Effector CD4-positive, alpha-beta T cell (primary cell): Measurements from ENCODE around the gene BICD1.
"Not testable (repeated sequence)": the region's sequence is repeated elsewhere in the genome, so short reads cannot be mapped to it uniquely, and the experiment has no call there.

Source experiments
- DNase-seq: peaks from one replicate; pipeline ENCODE4 v3.0.0-alpha.2; 2020

BICD1 gene

DNA sequence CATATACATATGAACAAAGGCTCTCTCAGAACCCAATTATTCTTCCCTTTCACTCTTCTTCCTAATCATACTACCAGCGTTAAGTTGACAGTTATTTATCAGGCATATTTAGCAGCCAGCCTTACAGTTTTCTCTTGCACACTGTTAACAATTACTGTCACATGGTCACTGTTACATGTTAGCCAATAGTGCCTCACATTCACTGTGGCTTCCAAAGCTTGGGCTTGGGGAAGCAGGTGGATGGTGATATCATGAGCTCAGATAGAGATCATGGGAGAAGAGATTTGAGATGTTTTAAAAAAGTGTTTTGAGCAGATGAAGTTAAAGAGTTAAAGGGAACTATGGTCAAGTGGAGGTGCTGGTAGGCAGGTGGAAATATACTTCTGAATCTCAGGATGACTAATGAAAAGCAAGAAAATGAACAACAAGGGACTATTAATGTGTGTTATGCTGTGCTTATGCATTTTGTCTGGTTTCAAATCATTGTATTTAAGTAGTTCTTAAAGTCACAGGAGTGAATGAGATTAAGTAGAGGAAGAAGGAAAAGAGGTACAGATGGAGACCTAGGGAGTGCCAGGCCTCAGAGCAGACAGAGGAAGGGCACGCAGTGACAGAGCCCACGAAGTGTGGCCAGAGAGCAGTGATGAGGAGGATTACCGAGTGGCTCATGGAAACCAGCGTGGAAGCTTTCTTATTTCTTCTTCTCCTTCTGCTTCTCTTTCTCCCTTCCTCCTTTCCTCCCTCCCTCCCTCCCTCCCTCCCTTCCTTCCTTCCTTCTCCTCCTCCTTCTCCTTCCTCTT, 39.6 kb downstream of the BICD1 start:
- DNase-seq = no peak

DNA sequence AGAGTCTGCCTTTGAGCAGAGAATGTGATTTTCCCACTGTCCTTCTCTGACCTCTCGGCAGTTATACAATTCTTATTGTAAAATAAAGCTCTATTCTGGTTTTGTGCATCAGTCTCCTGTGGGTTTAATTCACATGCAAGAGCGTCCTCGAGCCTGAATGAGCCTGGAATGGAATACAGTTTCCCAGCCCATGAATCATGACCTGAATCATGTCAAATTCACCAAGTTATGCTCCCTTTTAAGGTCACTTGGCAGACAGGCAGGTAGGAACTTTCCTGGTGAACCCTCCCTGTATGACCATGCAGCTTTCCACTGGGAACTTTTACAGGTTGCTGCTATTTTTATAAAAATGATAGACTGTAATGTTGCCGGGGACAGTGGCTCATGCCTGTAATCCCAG, 41.7 kb downstream of the BICD1 start:
- DNase-seq = no peak

DNA sequence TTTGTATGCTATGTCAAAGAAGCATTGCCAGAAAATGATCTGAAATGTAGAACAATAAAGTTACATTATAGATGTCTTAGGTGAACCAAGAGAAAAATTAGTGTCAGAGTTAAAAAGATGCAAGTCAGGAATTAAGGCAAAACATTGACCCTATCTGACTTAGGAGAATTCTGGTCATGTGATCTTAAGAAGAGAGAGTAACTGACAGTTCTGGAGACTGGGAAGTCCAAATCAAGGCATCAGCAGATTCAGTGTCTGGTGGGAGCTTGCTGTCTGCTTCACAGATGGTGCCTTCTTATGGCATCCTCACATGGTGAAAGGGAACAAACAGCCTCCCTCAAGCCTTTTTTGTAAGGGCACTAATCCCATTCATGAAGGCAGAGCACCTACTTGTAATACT, 42.8 kb downstream of the BICD1 start:
- DNase-seq = no peak

DNA sequence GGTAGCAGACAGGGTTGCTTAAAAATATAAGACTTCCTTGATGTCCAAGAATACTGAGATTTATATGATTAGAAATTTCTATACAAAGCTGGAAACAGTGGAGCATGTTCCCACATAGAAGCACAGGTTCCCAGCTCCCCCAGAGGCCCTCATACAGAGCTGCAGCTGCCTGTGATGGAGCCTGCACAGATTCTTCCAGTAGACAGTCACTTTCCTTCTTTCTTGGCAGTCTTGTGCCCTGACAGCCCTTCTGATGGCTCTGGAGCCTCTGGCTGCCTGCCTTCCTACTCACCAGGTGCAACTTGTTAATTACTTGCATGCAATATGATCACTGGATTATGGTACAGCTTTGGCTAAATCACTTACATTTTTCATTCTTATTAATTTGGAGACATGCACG, 44.4 kb downstream of the BICD1 start:
- DNase-seq = no peak

DNA sequence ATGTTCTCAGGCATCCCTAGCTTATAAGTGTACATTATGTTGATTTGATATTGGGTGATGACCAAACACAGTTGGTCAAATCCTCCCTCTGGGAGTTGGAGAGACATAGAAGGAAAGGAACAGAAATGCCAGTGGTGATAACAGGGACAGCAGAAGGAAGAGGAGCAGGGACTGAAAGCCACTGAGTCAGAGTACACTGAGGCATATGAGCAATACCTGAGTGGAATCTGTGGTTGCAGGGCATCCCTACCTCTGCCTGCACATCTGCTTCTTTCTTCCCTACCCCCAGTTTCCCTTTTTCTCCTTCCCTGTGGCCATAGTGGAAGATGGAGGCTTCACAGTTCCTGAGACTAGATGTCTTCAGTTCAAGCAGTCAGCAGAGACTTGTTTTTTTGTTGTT, 44.9 kb downstream of the BICD1 start:
- DNase-seq = no peak

DNA sequence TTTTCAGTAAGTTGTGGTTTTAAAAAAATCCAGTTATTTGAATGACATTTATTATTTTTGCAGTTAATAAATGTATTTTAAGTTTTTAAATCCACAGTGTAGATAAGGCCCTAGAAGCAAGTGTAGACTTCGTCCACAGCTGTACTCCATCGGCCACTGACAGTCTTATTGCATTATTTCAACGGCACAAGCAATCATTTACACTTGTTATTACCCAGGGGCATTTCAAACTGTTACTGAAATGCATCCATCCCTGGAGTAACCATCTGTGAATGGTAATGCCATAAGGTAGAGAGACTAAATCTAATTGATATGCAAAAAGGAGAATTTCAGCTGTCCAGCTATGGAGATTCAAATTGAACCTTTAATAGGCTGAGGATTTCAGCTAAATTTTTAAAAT, 48.4 kb downstream of the BICD1 start:
- DNase-seq = no peak

DNA sequence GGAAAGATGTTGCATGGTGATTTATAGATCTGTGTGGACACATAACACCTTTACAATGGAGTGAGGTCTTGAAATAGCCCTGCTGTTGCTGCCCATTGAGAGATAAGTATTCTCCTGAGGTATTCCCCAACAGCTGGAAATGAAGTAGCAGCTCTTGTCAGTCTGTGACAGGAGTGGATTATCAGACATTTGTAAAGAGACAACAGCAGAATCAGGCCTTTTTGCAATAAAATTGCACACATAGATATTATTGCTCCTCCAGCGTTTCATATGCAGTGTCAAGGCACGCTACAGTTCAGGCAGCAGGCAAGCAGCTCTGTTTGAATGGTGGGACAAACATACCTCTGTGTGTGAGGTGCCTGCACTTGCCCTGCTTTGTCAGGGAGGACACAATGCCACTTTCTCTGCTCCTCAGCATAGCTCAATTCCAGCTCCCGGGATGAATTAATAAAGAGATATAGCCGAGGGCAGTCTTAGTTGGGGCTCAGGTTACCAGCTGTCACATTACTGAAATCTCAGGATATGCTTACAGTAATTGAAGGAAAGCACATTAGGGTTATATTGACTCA, 49.4 kb downstream of the BICD1 start:
- no peak for DNase-seq

DNA sequence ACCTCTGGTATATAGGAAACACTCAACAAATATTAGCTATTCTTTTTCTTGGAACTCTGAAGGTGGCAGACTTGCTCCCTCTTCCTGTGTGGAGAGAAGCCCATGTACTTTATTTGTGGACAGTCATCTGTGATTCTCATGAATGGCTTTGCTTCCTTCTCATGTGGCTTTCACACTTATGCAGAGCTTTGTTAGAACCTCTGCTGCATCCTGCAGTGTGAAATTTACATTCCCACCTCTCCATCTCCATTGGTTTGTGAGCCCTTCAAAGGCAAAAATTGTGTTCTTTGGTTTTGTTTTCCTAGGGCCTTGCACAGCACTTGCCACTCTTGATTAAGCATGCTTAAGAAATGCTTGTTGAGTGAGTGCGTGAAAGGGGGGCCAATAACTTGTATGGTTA, 51.9 kb downstream of the BICD1 start:
- no peak for DNase-seq

DNA sequence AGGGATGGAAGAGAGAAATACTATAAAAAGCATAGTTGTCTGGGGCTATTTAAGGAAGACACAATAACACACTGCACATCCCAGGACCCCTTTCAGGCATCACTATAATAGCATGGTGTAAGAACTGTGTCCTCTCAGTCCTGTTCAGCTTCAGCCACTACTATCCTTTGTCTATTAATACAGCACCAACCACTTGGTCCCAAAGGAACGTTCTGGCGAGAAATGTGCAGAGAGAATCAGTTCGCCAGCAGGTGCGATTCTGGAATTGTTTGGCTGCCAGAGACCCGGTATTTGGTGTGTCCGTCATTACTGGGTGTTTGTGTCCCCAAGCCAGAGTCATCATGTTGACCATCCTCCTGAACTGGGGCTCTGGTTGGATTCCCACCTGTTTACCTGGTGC, 52.7 kb downstream of the BICD1 start:
- no peak for DNase-seq

DNA sequence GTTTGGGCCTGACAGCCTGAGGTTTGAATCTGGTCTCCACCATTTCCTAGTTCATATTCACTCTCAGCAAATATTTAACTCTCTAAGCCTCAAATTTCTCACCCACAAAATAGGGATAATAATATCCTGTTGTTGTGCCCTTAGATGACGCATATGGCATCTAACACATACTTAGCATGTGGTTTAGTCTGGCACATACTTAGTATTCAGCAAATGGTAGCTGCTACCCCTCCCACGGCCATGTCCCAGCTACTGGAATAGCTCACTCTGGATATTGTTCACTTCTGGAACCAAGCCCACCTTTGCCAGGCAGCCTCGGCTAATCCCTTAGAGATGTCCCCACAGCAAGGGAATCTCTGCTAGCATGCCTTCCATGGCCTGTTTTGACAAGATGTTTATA, 53.3 kb downstream of the BICD1 start:
- no peak for DNase-seq

DNA sequence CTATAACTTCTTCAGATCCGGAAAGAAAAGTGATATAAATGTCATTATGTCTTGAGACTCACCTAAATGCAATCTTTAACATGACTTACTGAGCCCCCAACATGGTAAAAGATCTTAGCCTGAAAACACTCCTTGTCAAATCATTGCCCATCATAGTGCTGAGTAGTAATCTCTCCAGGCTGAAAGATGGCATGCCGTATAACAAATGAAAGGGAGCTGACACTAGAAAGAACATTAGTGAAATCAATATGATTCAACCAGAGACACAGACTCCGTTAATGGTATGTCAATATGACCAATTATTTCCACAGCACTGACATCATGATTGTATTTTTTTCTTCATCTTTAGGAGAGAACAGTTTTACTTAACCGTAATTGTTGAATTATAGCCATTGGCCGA, 54.4 kb downstream of the BICD1 start:
- no peak for DNase-seq

DNA sequence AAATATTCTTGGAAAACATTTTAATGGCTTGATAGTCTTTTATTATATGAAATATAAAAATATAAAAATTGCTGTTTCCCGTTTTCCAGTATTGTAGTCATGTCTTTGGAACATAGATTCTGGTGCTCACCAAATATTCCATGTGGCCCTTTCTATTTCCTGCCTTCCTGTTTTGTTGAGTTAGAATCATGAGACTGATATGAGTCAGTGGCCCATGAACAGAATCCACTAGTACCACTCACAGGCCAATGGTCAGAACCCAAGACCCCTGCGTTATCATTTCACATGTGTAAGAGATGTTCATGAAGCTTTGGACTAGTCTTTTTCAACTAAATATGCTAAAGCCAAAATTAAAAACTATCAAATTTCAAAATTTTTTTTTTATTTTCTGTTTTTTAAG, 56.9 kb downstream of the BICD1 start:
- DNase-seq = no peak

DNA sequence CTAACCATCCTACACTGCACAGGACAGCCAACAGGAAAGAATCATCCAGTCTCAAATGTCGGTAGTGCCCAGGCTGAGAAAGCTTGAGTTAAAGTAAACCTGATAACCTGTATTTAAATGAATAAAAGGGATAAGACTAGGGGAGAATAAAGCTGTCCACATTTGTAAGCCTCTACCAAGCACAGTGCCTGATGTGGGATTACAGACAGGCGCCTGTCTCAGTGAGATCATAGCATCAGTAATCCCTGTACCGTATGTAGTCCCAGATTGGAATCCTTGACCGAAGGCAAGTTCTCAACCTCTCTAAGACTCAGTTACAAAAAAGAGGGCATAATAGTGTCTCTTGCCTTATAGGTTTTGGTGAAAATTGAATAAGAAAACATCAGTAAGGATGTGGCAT, 59.9 kb downstream of the BICD1 start:
- no peak for DNase-seq

DNA sequence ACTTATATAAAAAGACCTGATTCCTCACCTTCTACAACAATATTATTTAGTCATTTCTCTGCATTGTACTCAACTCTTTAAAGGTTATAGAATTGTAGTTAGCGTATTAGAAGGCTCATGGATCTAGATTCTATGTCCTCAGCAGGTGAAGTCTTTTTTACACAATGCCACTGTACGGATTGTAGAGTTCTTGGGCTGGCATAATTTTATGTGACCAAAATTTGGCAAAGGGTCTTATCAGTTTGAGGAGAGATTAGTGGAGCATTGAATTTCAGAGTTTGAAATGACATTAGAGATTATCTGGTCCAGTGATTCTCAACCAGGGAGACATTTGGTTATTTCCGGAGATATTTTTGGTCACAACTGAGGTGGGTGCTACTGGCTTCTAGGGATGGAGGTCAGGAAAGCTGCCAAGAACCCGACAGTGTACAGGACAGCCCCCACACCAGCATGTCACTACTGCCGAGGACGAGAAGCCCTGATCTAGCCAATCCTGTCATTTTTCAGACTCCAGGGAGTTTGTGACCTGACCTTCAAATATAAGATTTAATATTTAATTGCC, 63.9 kb downstream of the BICD1 start:
- no peak for DNase-seq

DNA sequence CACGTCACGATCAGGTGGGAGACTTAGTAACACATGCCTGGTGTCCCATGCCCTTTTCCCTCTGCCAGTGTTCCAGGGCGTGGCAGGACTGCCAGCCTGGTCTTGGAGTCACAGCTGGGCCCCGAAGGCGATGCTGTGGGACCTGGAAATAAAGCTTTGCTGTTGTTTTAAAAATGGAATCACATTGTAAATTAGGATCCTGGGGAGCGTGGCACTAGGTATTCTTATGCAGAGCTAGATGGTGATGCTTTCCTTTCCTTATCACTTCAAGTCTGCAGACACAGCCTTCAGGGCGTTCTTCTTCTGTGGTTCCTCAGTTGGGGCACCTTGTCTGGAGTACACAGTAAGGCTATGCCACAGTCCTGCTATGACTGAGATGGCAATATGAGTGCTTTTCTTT, 64.6 kb downstream of the BICD1 start:
- no peak for DNase-seq

DNA sequence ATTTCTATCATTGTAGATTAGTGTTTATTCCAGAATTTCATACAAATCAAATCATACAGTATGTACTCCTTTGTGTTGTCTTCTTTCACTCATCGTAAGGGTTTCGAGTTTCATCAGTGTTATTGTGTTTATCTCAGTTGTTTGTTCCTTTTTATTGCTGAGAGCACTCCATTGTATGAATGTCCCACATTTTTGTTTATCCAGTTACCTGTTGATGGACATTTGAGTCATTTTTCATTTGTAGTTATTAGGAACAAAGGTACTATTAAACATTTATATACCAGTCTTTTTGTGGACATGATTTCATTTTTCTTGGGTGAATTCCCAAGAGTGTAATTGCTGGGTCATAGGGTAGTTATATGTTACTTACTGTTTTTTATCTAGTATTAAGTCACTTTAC, 70.0 kb downstream of the BICD1 start:
- no peak for DNase-seq

DNA sequence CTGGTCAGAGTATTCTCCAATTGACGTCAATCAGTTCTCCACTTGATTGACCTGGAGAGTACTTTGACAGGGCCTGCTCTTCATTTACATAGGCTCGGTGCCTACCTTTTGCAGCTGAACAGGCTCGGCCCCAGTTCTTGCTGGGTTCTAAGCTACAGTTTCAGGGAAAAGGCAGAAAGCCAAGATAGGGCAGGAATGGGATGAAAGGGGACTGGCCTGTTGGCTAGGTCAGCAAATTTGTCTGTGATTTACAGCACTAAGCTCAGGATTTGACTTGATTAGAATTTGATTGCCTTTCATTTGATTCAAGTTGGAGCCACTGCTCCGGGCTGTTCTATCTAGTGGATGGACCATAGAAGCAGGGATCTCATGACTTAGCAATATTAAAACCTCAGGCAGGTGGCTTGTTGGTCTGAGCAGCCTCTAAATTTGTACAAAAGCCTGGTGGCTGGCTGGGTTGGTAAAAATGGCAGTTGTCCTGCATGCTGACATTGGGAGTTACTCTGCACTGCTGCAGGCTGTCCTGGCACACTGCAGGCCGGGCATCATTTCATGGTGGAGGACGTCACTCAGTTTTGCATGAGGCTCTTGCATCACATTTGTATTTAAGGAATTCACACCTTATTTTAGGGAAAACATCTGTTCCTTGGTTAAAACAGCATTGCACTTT, 71.8 kb downstream of the BICD1 start:
- DNase-seq = no peak

DNA sequence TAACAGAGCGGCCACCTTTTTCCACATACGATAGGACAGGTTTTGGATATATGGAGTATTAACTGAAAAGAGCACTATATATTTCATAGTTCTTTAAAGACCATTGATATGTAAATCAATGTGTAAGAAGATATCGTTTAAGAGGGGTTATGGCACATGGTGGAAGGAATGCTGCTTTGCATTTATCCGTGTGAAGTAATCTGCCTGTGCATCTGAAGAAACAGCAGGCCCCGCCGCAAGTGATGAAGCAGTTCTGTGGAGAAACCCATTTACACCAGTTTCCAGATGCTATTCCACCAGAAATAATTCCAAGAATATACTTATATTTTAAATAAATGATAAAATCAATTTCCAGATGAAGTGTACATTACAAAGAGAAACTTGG, 72.4 kb downstream of the BICD1 start:
- no peak for DNase-seq

DNA sequence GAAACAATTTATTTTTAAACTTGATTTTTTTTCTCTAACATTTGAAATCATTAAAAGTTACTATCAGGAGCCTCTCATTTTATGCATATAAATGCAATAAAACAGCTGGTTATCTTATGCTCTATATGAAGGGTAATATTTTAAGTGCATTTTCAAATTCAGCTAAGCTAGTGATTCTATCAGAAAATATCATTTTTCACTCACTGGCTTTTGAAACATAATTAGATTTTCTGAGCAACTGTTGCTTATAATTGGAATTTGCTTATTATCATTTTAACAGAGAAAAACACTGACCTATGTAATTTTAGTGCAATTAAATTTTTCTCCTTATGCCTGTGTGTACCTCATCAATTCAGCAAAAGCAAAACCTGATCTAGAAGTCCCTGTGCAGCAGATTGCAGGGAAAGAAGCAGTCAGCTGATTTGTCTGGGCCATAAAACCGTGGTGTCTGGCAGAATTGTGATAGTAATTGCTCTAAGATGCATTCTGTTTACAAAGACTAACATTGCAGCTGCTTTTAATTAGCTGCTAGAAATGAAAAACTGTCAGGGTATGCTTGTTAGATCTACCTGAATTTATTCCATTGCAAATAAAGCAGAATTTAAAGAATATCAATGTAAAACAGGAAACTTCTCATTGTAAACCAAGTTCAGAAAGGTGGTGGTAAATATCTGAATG, 75.0 kb downstream of the BICD1 start:
- DNase-seq = no peak

DNA sequence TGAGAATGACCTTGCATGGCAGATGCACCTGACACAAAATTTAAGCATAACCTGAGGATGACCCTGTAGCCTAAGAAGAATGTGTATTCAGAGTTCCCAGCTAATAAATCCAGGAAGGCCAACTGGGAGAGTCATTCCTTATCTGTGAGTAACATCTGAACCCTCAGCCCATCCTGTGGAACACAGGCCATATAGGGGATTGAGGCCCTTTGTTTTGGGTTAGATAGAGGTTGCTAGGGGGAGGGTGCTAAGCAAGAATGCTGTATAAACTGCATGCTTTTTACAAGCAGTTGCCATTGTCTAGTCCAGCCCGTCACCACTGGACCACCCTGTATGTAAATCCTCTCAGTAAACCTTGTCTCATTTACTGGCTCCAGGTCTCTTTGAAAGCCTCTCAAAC, 77.0 kb downstream of the BICD1 start:
- no peak for DNase-seq

DNA sequence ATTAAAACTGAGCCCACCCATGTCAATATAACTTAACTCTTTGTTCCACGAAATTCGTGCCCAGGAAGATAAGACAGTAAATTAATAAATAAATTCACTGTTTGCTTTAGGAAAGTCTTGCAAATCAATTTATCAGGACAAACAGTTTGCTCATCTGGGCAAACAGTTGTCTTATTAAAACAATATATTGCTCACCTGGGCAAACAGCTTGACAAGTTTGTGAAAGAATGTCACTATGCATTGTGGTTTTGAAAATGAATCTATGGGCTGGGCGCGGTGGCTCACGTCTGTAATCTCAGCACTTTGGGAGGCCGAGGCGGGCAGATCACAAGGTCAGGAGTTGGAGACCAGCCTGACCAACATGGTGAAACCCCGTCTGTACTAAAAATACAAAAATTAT, 80.5 kb downstream of the BICD1 start:
- DNase-seq = not testable (repeated sequence)

DNA sequence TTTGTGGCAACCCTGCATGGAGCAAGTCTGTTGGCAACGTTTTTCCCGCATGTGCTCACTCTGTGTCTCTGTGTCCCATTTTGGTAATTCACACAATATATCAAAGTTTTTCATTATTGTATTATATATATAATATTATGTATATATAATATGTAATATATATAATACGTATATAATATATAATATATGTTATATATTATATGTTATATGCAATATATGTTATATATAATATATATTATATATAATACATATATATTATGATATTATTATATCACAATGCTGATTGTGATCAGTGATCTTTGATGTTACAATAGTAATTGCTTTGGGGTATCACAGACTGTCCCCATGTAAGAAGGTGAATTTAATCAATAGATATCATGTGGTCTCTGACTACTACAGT, 84.8 kb downstream of the BICD1 start:
- no peak for DNase-seq
